Progenitor cell of endocrine pancreas (in vitro differentiated cells): Measurements from ENCODE around the gene ACTR8. TPM values are rescaled to one million over a fixed set of nuclear protein-coding genes. Genes with fewer than 3 reads are reported as not detected.

ENCODE experiments used
- DNase-seq: peaks from one replicate; pipeline ENCODE4 v3.0.0; 2021; ENCODE audit warnings: low spot score; ENCODE audit not compliant: unreplicated experiment
- H3K27ac Mint-ChIP-seq: 2 replicates; pipeline ENCODE4 v1.8.0; 2021; ENCODE audit warnings: mild to moderate bottlenecking, moderate library complexity, mixed read lengths
- H3K27me3 Mint-ChIP-seq: 2 replicates; pipeline ENCODE4 v1.8.0; 2021; ENCODE audit warnings: mixed read lengths
- H3K36me3 Mint-ChIP-seq: 2 replicates; pipeline ENCODE4 v1.8.0; 2022; ENCODE audit warnings: mixed read lengths; ENCODE audit not compliant: insufficient read depth
- H3K4me1 Mint-ChIP-seq: 2 replicates; pipeline ENCODE4 v1.8.0; 2021; ENCODE audit warnings: low read depth, mixed read lengths
- H3K4me3 Mint-ChIP-seq: 2 replicates; pipeline ENCODE4 v1.8.0; 2021; ENCODE audit warnings: low read depth, mild to moderate bottlenecking, moderate library complexity, mixed read lengths
- H3K9me3 Mint-ChIP-seq: 2 replicates; pipeline ENCODE4 v1.8.0; 2021; ENCODE audit warnings: low read depth, mixed read lengths
- total RNA-seq: library from RNA; stranded (reverse); gene quantifications from 2 replicates; pipeline ENCODE4 v1.2.1, GENCODE V29; 2021
- TF ChIP-seq, protein P1 (sequence below): fragments of 200-600 bp; sonication (generic); IDR thresholded peaks from one replicate; pipeline ENCODE4 v1.5.0; 2021; ENCODE audit warnings: antibody characterized with exemption, mild to moderate bottlenecking; ENCODE audit not compliant: unreplicated experiment

The ACTR8 gene
- total RNA-seq, 1 donor from 2014 or later, result 60.8 TPM

GRCh38 chr3:53821631-53822121 lies 60.3 kb downstream of the ACTR8 start:
- Mint-ChIP-seq H3K27me3 (no peaks in the 10 kb centered on the region), H3K27ac (peak overlapping the region; percentile 24), H3K9me3 (no peaks in the 10 kb centered on the region), H3K4me3 (no peak overlapping the region), H3K36me3 (peaks cover 9% of the 10 kb centered on the region), H3K4me1 (peaks cover 12% of the 10 kb centered on the region)
- TF ChIP-seq, protein P1, sequence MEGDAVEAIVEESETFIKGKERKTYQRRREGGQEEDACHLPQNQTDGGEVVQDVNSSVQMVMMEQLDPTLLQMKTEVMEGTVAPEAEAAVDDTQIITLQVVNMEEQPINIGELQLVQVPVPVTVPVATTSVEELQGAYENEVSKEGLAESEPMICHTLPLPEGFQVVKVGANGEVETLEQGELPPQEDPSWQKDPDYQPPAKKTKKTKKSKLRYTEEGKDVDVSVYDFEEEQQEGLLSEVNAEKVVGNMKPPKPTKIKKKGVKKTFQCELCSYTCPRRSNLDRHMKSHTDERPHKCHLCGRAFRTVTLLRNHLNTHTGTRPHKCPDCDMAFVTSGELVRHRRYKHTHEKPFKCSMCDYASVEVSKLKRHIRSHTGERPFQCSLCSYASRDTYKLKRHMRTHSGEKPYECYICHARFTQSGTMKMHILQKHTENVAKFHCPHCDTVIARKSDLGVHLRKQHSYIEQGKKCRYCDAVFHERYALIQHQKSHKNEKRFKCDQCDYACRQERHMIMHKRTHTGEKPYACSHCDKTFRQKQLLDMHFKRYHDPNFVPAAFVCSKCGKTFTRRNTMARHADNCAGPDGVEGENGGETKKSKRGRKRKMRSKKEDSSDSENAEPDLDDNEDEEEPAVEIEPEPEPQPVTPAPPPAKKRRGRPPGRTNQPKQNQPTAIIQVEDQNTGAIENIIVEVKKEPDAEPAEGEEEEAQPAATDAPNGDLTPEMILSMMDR, result no peak
- DNase-seq, result no peak

- TF ChIP-seq, protein P1, result no peak
- Mint-ChIP-seq H3K9me3 (no peaks in the 10 kb centered on the region), H3K4me1 (peaks cover 12% of the 10 kb centered on the region), H3K27ac (no peak overlapping the region), H3K27me3 (no peaks in the 10 kb centered on the region), H3K36me3 (peaks cover 5% of the 10 kb centered on the region), H3K4me3 (no peak overlapping the region)
- DNase-seq, result no peak
These were observed 61.0 kb downstream of the ACTR8 start for GRCh38 chr3:53820756-53821580.

DNA sequence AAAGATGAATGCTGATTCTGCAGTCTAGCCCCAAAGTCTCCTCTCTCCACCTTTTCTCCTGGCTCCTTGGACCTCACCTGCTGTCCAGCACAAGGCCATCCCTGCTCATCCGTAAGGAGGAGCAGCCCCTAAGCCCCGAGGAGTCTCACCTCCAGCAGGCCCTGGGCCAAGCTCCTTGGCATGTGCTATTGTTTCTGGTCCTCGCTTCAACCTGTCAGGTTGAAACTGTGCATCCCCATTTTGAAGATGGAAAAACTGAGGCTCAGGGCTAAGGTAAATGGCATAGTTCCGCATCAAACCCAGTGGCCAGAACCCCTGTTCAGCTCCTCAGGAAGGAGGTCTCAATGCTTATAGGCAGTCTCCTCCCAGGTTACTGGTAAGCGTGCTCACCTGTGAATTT lies 61.9 kb downstream of the ACTR8 start:
- no peaks in the 10 kb centered on the region for H3K27me3 Mint-ChIP-seq
- H3K4me1 Mint-ChIP-seq, result peaks cover 8% of the 10 kb centered on the region
- no peaks in the 10 kb centered on the region for H3K9me3 Mint-ChIP-seq
- peaks cover 6% of the 10 kb centered on the region for H3K36me3 Mint-ChIP-seq
- no peak for DNase-seq
- no peak overlapping the region for H3K27ac Mint-ChIP-seq
- no peak overlapping the region for H3K4me3 Mint-ChIP-seq
- TF ChIP-seq, protein P1, result no peak

- DNase-seq, result no peak
- peaks cover under 1% of the 10 kb centered on the region for H3K4me1 Mint-ChIP-seq
These were observed 62.6 kb downstream of the ACTR8 start for GRCh38 chr3:53819163-53819868.

More at GRCh38 chr3:53819163-53819868, 62.6 kb downstream of the ACTR8 start:
- Mint-ChIP-seq H3K9me3 (no peaks in the 10 kb centered on the region), H3K27ac (no peak overlapping the region), H3K4me3 (no peak overlapping the region), H3K27me3 (no peaks in the 10 kb centered on the region), H3K36me3 (peaks cover 6% of the 10 kb centered on the region)
- TF ChIP-seq, protein P1, result no peak
